PFSK-1 (cell line): ENCODE results near the gene RNF4.

Source experiments
- SIN3A ChIP-seq: IDR thresholded peaks from 2 replicates; pipeline ENCODE4 v1.6.1; 2012; ENCODE audit warnings: mild to moderate bottlenecking, low read length, moderate library complexity, borderline replicate concordance; ENCODE audit not compliant: insufficient read depth
- TAF1 ChIP-seq: IDR thresholded peaks from 2 replicates; pipeline ENCODE4 v1.6.1; 2012; ENCODE audit warnings: low read length, control low read depth, borderline replicate concordance; ENCODE audit not compliant: insufficient read depth

DNA sequence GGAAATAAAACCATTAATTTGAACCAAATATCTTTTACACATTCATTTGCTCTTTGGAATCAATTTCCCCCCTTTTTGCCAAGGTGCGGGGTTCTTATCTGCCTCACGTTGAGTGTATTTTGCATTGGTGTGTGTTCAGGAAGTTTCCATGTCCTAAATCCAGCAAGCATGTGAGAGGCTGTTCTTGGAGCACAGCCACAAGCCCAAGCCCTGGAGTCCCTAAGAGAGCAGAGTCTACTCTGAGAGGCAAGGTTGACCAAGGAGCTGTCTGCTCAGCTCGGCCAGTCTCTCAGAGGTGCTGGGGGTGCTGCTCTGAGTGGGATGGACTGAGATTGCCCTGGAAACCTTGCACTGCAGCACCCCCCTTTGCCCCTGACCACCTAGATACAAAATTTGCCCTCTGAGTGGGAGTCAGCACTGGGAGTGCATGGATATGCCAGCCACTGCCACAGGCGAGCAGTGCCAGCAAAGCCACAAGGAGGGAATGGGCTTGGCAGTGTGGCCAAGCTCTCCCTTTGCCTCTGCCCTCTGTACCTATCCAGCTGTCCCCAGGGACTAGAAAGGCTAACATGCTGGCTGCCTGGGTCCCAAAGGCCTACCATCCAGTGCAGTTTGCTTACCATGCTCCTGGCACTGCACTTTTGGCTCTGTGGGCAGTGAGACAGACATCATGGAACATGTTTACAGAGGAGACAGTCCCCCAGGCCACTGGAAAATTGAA, 47.1 kb downstream of the RNF4 start:
- no peak for TF ChIP-seq SIN3A
- no peak for TF ChIP-seq TAF1
